ENCODE measurements around the gene C1QL2.
A peak's percentile ranks its signal among the peaks of the same experiment; 100 is the strongest.

The C1QL2 gene

DNA sequence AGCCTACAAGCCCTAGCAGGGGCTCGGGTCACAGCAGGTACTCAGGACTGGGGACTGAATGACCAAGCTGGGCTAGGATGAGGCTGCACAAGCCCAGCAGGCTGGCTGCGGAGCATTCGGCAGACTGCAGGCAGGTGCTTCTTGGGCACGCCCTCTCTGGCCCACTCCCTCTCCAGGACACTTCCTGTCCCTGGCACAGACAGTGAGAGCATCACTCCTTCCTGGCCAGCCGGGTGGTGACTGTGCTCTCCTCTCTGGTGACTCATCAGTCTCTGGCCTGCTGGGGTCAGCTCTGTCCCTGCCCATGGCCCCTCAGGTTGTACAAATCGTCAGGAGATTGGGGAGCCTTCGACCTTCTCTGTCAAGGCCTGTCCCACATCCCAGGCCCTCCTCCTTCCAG is 22.5 kb downstream of the C1QL2 start:
- no peak for DNase-seq

DNA sequence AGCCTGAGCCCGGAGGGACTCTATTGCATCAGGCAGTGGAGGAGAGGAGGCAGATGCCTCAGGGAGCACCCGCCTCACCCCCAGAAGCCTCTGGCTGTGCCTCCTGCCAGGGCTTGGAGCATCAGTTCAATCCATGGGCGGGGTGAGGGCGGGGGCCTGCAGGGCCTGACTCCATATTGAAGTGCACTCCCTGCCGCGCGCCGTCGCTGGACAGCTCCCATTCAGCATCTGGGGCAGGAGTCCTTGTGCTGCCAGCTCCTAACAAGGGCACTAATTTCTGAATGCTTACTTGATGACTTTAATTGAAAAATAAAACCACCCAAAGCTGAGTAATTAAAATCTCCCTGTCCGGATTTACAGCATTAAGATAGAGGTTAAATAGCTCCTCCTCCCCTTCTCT is 23.8 kb downstream of the C1QL2 start:
- DNase-seq = no peak

DNA sequence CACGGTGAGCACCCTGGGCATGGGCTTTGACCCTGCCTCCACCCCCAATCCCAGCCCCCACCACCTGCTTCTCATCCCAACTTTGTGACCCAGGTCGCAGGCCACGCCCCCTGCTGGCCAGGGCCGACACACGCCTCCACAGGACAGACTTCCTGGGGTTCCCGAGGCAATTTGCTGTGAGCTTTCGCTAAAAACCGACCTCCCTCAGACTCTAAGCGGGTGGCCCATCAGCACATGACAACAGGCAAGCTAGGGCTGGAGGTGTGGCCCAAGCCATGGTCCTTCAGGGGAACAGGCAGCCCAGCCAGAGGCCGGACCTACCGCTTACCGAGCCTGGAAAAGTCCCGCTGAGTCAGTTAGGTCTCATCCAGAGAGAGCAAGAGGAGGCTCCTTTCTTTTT is 31.9 kb downstream of the C1QL2 start:
- peak; percentile 53 for DNase-seq

DNA sequence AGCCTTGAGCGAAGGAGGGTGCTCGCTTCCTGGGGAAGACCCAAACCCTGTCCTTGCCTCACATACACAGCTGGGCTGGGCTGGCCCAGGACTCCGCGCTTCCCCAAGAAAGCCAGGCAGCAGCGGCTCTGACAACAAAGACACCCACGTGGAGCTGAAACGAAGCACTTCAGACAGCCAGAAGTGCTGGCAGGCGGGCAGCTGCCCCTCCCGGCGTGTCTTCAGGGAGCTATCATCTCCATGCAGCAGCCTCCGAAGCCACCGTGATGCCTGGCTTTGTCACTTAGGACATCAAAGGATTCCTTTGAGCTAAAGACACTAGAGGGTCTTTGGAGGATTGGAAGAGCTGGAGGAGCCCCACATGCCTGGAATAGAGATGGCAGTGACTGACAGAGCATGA is 35.2 kb downstream of the C1QL2 start:
- DNase-seq = no peak

DNA sequence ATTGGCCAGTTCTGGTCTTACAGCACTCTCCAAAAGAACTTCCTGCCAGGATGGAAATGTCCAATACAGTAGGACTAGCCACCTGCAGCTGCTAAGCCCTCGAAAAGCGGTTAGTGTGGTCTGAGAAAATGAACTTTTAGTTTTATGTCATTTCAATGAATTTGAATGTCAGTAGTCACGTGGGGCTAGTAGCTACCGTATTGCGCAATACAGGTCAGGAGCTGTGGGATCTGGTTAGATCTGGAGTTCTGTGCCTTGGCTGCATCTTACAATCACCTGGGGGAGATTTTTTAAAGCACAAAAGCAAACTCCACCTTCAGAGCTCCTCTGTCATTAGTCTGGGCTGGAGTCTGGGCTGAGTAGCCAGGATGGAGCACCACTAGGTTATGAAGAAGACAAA is 35.9 kb downstream of the C1QL2 start:
- DNase-seq = no peak

DNA sequence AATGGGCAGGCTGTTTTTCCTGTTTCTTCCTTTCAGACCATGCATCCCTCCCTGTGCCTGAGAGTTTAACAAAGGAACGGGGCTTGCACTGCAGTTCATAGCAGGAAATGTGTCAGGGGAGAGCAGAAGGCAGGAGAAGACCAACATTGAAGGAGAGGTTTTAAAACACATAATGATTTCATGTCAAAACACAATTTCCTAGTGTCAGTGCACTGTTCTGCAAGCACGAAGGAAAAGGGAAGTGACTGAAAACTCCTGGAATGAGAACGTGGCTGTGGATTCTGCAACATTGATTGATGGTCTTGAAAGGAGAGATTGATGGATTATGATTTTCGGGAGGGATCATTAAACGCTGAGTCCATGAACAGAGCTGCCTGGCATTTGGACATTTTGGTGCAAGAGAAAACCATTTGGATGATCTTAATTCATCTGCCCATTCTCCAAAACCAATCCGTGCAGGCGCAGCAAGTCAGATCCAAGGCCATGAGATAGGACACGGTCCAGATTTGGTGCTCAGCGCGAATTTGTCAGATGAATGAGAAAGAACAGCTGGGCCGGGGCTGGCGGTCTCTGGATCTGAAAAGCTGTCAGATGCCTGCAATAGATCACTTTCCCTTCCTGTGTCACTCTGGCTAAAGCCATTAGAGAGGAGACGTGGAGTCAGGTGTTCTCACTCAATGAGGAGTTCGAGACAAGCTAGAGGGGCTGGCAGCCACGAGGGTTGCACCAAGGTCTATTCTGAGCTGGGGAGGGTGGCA is 38.4 kb downstream of the C1QL2 start:
- no peak for DNase-seq

DNA sequence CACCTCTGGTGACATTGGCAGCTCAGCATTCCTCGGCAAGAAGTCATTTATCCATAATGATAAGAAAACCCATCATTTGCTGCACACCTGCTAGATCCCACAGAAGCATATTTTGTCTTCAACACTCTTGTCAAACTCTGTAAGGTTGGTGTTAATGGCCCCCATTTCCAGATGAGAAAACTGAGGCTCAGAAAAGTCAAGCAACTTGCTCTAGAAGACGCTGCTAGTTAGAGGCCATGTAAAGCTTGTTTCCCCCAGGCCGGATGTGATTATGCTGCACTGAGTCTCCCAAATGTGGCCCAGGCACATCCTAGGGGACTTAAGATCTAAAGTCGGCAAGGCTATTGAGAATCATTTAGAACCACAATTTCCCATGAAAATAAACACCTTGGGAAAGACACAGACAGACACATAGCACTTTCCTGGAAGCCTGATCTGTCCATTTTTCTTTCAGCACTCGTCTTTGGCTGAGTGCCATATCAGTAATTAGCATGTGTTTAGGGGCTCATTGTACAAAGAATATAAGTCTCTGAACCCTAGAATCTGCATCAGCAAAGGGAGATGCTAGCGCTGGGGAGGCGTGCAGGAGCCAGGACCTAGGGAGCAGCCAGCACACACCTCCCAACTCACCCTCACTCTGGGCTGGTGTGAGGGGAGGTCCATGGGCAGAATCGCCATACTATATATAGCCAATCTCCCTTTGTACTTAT is 39.3 kb downstream of the C1QL2 start:
- DNase-seq = no peak

DNA sequence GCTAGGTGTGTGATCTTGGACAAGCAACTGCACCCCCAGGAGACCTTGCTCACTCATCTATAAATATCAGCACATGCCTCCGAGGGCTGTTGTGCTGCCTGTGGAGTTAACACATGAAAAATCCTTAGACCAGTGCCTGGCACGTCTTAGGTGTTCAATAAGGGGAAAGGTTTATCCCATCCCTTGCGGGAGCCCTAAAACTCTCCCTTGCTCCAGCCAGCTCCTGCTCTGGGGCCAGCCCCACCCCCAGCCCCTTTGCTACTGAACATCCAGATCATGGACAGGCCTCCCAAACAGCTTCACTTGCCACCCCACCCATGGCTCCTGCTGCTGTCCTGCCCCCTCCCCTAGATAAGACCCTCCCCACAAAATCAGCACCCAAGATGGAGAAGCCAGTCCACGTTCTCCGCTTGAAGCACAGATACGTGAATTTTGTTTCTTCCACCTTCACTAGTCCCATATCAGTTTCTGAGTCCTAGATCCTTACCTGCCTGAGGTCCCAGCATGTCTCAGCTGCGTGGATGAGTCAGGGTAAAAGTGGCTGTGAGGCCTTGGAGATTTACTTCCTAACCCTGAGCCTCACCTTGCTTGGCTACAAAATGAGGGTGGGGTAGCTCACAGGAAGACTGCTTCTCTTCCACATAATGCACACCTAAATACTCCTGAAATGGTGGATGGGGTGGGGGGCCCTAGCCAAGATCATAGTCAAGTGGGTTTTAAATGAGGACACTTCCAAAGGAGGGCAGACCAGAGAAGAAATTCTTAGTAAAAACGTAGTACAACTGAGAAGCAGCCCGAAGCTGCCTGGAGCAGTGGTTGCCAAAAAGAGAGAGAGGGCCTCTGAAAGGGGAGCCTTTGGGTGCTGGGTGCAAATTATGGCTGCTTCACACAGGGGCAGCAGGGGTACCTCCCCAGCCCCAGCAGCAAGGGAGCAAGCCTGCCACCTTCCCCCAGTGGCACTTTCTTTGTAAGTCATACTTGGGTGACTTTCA is 40.4 kb downstream of the C1QL2 start:
- DNase-seq = no peak

DNA sequence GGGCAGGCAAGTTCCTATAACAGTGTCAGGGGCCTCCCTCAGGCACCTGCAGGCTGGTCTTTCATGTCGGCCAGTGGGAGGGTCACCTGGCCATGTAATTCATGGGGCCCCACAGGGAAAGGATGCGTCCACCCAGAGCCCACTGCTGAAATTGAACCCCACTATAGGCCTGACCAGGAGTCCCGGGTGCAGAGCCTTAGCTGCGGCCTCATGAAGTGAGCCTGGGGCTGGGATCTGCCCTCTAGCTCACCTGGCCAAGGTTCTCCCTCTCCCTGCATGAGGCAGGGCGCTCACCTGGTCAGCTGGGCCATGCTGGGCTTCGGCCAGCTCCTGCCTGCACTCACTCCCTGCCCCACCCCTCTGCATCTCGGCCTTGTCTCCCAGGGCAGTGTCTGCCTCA is 41.1 kb downstream of the C1QL2 start:
- DNase-seq = no peak

DNA sequence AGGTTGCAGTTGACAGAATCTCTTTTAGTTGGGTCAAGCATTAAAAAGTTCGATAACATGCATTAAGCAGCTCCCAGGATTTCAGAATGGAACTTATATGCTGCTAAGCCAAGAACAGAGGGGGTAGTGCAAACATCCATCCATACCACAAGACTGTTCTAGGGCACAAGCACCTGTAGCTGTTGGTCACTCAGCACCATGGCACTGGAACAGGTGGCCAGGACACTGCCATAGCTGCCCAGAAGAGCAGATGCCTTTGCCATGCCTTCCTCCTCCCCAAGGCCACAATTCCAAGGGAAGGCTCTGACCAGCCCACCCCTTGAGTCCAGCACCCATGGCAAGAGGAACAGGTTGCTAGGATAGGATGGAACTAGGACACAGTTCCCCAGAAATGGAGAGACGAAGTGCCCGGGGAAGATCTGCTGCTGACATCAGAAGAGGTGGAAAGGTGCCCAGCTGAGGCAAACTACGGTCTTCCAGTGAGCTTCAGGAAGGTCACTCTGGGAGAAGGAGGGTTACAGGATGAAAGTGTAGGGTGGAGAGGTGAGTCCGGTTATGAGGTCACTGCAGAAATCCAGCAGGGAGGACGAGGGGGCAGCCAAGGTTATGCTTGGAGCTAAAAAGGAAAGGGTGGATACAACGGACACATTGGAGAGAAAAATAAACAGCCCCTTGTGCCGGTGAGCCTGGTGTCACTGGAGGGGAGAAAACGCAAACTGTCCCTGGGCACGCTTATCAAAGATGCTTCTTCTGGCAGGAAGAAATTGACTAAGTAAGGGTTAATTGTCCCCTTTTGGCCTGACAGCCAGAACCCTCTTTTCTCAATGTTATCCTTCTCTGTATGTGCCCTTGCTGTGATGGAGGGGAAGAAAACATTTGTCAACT is 41.9 kb downstream of the C1QL2 start:
- DNase-seq = no peak

DNA sequence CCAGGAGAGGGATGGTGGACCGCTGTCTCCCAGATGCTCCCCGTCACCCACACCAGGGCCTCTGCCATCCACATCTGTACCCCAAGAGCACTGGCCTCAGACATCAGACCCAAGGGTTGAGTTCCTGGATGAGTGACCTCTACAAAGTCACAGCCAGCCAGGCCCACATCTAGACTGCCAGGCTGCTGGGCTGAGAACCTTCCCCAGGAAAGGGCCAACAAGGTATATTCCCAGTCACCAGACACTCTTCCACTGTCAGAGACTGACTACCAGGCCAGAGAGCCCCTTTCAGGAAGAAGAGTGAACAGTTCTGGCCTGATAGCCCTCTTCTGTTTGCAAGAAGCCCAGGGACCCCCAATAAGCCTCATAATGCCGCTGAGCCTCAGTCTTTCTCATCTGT is 44.3 kb downstream of the C1QL2 start:
- no peak for DNase-seq

DNA sequence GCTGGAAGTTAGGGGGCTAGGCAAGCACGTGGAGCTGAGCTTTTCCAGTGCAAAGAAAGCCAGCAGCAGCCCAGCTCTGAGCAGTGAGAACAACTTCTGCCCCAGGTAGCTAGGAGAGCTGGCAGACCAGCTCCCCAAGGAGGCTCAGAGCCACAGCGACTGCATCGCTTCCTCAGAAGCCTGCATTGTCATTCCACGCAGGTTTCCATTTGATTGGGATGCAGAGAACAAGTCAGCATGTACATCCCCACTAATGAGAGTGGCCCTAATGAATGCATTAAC is 45.1 kb downstream of the C1QL2 start:
- no peak for DNase-seq

DNA sequence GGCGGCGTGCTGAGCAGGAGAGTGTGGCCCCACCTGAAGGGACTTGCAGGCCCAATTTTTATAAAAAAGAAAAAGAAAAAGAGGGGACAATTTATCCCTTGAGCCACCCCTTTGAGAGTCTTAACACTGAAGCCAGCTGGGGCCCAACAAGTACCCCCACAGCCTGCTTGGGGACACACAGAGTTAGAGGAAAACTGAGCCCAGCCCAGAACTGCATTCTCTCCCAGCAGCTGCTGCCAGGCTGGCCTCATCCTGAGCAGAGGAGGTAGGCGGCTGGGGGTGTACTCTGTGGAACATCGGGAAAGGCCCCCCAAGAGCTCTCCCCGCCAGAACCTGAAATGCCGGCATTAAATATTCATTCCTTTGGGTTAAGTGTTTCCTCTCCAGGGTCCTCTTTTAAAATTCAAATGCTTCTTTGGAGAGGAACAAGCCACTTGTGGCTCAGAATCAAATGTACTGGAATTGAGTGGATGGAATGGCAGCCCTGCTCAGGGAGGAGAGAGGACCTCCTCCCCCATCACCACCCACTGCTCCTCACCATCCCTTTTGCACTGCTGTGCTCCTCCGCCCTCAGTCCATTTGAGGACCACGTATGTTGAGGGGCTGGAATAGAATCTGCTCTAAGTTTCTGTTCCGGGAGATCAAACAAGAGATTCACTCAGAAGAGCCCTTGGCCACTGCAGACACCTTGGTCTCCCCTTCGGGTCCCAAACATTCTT is 45.6 kb downstream of the C1QL2 start:
- no peak for DNase-seq

DNA sequence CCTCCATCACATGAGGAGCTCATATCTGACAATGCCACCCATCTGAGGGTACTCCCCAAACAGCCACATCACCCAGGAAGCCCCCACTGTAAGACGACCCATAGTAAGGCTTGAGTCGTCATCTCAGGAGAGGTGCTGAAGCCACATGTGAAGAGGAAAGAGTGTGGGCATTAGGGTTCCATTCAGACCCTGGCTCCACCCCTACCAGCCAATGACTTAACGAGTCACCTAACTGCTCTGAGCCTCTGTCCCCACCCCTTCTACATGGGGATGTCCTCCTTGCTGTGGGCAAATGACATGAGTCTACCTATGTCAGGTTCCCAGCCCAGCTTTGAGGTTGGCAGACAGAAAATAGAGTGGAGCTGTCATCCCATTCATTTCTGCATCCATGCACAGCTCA is 46.3 kb downstream of the C1QL2 start:
- no peak for DNase-seq

DNA sequence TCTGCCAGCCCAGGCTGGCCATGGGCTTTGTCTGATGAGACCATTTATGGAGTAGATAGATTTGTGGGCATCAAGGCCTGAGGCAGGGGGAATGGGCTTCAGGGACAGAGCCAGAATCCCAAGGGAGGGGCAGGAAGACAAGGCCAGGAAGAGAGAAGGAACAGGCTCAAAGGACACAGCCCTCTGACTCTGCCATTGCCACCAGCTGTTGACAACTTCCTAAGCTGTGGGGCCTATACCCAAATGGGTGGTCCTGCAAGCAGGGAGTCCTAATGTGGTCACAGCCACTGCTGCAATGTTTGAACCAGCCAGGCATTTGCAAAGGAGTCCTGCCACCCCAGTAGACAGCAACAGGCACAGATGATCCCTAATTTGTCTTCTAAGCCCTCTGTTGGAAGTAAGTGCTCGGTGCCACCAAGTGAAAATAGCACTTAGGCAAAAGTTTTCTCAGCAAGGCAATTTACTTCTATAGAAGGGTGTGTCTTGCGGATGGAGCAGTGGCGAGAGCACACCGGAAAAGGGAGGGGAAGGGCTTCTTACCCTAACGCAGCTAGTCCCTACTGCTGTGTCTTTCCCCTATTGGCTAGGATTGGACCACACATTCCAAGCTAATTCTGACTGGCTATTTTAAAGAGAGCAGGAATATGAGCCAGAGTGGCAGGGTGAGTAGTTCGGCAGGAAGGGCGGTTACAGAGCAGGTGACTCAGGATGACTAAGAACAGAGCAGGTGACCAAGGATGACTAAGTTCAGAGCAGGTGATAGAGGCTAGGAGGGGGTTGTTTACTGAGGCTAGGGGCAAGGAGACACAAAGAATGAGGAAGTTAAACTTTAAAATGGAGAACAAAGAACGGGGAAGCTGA is 47.2 kb downstream of the C1QL2 start:
- DNase-seq = no peak

DNA sequence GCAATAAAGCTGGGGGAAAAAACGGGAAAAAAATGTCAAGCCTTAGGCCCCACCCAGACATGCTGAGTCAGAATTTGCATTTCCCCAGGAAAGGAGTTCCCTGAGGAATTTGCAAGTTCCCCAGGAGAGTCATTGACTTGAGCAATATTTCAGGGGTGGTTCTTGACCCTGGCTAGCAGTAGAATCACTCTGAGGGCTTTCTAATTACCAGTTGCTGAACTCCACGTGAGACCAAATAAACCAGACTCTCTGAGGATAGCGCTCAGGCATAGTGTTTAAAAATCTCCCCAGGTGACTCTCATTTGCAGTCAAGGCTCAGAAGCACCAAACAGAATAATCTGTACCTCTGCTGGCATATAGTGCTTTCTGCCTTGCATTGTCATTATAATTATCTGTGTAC is 48.7 kb downstream of the C1QL2 start:
- DNase-seq = no peak

DNA sequence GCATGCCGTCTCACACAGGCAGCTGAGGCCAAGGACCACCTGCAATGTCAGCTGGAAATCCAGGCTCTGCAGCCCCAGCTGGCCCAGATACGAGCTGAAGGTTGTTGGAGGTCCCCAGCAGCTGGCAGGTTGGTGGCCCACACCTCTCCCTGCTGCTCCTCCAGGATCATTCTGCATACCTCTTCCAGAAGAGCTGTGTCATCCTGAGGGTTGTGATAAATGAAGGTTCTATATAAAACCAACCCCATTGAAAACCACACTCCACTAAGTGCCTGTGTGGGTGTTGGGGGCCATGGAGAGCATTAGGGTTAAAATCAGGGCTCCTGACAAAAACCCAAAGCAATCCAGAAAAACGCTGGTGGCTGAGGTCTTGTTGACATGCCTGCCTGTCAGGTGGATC is 50.4 kb downstream of the C1QL2 start:
- no peak for DNase-seq

DNA sequence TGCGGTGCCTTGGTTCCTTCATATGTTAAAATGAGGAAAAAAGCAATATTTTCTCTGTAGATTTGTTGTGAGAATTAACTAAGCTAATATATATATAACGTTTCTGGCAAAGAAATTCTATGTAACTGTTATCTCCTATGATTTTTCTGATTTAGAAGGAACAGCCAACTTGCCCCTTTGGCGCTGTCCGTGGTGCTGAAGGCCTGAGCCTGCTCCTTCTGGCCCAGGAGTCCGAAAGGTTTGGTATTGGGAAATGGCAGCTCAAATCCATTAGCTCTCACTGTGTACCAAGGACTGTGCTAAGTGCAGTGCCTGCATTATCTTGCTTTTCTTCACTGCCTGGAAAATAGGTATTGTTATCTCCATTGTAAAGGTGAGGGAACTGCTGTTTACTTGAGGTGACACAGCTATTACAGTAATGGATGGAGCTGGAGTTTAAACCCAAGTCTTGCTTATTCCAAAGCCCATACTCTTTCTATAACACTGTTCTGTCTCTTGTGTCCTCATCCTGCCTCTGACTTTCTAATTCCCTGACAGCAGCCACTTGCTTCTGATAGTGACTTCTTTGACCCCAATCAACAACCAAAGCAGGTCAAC is 52.2 kb downstream of the C1QL2 start:
- DNase-seq = peak; percentile 36

All from activated CD4-positive, alpha-beta T cell treated with anti-CD3 and anti-CD28 coated beads, Interleukin-2, Interleukin-6, amounts not matched to agents 100 ng/mL and 50 ng/mL, durations not matched to agents 16 hours and 8 hours (primary cell).